GM19035 (cell line): Measurements from ENCODE around the gene CRCP.
"Not testable (repeated sequence)": the region's sequence is repeated elsewhere in the genome, so short reads cannot be mapped to it uniquely, and the experiment has no call there.

Experiments
- ATAC-seq: cut with Tn5 transposase; IDR thresholded peaks from one replicate; pipeline ENCODE4 v1.9.1; 2021; ENCODE audit not compliant: unreplicated experiment

Gene CRCP

DNA sequence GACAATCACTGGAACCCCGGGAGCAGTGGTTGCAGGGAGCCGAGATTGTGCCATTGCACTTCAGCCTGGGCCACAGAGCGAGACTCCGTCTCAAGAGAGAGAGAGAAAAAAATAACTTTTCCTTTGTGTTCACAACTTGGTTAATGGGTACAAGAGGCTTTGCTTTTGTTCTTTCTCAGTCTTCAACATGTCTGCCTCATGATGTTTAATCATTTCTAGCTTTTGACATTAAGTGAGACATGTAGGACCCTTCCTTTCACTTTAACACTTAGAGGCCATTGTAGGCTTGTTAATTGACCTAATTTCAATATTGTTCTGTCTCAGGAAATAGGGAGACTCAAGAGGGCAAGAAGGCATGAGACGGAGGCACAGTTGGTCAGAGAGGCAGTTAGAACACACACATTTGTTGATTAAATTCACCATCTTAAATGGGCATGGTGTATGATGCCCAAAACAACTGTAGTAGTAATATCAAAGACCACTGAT, 9.3 kb upstream of the CRCP start:
- no peak for ATAC-seq

DNA sequence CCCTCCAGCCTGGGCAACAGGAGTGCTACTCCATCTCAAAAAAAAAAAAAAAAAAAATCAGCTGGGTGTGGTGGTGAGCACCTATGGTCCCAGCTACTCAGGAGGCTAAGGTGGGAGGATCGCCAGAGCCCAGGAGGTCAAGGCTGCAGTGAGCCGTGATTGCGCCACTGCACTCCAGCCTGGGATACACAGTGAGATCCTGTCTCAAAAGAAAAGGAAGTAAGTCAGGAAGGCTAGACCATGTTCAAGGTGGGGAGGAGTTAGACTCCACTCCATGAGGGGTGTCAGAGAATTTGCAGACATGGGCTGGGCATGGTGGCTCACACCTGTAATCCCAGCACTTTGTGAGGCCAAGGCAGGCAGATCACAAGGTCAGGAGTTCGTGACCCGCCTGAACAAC, 6.2 kb upstream of the CRCP start:
- ATAC-seq, result not testable (repeated sequence)

DNA sequence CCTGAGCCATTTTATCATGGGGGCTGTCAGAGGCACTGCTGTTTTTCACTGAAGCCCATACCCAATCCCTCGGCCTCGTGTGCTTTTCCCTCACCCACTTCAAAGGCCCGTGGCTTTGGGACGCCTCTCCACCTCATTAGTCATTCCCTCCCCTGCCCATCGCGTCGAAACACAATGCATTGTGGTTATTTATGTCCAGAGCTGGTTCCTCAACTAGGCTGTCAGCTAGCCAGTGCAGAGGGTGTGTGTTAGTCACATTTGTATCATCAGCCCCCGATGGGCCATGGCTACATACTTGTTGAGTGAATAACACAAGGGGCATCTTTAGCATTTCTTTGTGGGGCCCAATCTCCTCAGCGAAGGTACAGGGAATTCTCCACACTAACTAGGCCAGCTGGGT, 3.8 kb upstream of the CRCP start:
- ATAC-seq, result no peak

DNA sequence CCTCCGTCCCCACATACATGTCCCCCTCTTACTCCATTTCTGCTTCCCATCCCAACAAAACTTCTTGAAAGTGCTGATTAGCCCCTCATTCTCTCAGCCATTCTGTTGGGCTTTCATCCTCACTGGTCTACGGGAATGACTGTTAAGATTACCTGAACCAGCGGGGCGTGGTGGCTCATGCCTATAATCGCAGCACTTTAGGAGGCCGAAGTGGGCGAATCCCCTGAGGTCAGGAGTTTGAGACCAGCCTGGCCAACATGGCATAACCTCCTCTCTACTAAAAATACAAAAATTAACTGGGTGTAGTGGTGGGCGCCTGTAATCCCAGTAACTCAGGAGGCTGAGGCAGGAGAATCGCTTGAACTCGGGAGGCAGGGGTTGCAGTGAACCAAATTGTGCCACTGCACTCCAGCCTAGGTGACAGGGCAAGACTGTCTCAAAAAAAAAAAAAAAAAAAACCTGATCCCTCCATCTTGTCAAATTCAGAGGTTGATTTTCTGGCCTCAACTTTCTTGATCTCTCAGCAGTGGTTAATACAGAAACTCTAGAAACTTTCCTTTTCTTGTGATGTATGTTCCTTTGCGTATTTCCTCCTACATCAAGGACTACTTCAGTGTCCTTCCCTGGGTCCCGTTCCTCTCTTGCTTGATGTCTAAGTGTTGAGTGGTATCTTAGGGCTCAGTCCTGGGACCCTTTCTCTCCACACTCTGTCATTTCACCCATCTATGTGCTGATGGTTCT, 2.2 kb downstream of the CRCP start:
- not testable (repeated sequence) for ATAC-seq

DNA sequence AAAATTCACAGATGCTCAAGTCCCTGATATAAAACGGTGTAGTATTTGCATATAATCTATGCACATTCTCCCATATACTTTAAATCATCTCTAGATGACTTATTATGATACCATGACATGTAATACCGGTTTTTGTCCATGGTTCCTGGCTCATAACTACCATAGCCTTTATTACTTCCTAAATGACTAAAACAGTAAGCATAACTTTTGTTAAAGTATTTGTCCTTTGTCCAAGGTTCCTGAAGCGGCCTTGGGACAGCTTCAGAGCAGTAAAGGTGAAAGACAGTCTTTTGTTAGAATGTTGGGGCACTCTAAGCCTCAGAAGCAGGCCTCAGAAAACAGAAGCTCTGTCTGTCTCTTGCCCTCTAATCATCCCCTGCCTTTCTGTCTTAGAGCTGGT, 4.0 kb downstream of the CRCP start:
- ATAC-seq, result no peak

DNA sequence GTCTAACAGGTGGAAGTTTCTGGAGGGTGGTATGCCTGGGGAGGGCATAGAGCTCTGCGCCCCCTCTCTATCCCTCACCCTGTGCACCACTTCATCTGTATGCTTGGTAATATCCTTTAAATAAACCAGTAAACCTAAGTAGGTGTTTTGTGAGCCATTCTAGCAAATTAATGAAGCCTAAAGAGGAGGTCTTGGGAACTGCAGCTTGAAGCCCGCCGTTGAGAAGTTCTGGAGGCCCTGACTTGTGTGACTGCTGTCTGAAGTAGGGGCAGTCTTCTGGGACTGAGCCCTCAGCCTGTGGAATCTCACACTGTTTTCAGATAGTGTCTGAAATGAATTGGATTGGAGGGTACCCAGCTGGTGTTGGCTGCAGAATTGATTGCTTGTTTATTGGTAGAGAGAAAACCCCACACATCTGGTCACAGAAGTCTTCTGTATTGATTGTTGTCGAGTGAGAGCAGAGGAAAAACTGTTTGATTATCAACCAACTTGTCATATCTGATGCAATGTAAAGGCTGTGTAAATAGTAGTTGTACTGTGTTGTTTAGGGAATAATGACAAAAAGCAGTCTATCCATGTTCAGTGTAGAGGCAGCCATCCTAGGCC, 4.7 kb downstream of the CRCP start:
- ATAC-seq, result no peak

DNA sequence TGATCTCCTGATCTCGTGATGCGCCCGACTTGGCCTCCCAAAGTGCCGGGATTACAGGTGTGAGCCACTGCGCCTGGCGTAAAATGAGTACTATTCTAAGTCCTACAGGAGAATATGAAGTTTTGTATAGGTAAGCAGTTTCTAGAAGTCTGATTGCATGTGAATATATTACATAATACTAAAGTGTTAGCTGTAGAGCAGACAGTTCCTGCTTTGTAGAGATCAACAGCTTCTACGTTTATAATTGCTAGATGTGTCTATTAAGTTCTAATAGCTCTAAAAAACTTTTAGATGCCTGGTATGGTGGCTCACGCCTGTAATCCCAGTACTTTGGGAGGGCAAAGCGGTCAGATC, 8.5 kb downstream of the CRCP start:
- ATAC-seq, result no peak

DNA sequence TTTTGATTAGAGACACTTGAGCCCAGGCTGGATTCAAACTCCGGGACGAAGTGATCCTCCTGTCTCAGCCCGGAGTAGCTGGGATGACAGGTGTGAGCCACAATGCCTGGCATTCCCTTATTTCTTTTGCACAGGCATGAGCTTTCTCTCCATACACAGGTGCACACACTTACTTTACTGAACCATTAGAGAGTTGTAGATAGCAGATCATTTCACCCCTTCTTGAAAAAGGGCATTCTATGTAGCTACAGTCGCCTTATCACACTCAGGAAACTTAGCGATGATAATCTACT, 9.9 kb downstream of the CRCP start:
- not testable (repeated sequence) for ATAC-seq

DNA sequence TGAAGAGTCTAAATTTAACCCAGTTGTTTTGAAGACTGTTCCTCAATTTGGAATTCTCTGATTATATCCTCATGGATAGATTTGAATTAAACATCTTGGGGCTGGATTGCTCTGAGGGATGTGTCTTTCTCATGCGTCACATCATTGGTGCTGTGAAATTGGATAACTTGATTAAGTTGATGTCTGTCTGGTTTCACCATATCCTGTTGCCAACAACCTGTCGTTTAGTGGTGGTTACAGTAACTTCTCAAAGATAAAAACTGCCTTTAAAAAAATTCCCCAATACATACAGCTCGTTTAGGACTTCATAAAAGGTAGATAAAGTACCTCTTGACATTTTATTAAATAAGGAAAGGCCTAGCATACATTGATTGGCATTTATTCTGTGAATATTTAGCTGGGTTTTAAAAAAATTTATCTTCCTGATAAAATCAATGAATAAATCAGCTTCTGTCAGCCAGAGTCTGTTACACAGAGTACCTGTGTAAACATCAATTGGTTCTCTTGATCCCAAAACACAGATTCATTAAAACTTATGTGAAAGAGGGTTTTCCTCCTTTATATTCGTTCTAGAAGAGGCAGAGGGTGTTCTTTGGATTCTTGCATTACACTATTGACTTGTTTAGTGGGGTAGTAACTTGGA, 10.5 kb downstream of the CRCP start:
- ATAC-seq, result no peak

DNA sequence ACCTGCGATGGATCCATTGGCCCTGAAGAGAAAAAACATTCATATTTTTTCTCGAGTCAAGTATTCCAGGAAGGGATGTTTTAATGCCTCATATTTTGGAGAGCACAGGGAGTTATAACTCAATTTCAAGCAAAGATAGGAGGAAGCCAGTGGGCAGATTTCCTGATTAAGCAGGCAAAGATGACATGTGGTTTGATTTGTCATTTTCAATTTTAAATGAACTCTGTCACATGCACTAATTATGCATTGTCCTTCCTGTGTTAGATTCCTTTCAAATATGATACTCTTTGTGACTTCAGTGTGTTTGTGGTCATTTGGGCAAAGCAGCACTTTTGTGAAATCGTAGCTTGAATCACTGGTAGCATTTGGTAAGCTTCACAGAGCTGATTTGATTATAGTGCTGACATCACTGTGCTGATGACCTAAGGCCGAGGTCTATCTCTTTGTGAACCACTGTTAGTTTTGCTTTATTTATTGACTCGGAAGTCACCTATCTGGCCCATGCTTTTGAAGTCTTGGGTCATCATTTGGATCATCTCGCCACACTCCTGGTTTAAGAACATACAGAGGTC, 11.2 kb downstream of the CRCP start:
- not testable (repeated sequence) for ATAC-seq

DNA sequence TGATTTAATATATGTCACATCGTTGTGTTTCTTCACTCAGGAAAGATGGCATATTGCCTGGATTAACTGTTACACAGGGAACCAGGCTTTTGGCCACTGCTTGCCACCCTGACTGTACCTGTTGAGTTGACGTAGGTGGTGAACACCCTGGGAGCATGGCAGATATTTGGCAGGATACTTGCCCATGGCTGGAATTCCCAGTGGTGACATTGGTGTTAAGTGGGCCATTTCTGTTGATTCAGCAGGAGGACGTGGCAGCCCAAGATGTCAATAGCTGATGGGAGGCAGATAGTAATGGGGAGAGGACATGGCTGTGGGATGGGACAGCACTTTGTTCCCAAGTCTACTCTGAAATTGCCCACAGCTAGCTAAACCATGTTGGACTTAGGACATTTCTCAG, 12.5 kb downstream of the CRCP start:
- not testable (repeated sequence) for ATAC-seq

DNA sequence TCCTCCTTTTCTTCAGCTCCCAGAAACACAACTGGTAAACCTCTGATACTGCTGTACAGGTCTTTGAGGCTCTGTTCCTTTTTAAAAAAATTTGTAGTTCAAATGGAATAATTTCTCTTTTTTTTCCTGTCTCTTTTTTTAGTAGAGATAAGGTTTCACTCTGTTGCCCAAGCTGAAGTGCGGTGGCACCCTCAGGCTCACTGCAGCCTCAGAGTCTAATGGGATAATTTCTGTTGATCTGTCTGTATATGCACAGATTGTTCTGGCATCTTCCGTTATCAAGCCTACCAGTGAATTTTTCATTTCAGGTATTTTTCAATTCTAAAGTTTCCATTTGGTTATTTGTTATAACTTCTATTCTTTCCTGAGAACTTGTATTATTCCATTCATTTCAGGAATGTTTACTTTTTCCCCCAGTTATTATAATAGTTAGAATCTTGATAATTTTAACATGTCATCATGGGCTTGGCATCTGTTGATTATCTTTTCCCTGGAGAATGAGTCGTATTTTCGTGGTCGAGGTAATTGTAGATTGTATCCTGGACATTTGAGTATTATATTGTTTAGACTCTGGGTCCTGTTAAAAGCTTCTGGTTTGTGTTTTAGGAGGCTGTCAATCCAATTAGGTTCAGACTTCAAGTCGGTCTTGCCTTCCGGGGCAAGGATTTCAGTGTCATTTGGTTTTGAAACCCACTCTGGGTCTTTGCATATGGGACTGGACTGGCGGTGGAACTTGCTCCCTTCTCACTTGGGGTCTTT, 24.5 kb downstream of the CRCP start:
- ATAC-seq, result no peak

DNA sequence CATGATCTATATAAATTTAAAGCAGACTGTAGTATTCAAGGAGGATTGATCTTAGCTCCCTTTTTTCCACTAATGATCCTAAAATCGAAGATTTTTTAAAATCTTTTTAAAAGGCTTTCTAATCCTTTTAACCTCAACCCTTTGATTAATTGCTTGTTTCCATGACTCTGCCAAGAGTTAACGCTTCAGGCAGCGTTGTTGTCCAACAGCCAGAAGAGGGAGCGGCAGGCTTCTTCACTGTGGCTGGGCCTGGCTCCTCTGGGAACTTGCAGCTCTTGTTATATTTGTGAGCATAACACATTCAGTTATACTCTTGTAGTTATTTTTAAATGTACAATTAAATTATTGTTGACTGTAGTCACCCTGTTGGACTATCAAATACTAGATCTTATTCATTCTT, 26.3 kb downstream of the CRCP start:
- ATAC-seq, result no peak

DNA sequence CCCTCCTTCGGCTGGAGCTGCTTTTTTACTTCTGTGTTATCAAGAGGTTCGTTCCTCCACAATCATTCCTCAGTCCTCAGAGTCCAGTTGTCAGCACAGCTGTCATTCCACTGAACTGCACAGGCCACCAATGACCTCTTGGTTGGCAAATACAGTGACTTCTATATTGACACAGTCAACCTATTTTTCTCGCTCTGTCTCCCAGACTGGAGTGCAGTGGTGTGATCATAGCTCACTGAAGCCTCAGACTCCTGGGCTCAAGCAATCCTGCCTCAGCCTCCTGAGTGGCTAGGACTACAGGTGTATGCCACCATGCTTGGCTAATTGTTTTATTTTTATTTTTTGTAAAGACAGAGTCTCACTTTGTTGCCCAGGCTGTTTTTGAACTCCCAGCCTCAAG, 27.7 kb downstream of the CRCP start:
- ATAC-seq, result no peak

DNA sequence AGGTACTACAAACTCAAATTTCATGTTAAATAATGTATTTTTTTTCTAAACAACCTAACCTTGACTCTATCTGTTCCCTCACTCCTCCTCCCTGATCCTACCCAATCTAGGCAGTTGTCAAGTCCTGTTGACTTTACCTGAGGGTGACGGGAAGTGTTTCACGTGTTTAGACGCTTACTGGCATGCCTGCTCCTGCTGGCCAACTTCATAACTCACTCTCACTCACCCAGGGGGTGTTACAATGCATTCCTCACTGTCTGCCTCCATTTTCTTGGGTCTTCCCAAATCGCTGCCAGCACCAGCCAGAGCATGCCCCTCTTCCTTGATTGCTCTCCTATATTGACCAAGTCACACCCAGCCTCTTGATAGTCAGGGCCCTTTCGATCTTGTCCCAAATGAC, 28.3 kb downstream of the CRCP start:
- no peak for ATAC-seq

DNA sequence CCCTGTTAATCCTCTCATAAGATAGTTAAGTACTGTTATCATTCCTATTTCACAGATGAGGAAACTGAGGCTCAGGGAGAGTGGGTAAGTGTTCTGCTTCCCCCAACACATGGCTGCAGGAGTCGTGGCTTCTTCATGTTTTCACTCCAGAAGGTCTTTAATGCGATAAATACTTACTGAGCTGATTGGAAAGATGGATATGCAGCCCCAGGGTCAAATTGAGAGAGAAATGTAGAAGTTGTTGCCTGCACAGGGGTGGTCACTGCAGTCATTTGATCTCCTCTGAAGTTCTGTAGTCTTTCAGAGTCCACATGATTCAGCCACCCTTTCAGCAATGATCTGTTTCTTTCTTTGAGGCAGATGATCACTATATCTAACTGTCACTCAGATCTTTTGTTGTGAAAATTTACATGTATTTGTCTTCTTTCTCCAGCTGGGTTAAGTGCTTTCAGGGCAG, 29.3 kb downstream of the CRCP start:
- no peak for ATAC-seq

DNA sequence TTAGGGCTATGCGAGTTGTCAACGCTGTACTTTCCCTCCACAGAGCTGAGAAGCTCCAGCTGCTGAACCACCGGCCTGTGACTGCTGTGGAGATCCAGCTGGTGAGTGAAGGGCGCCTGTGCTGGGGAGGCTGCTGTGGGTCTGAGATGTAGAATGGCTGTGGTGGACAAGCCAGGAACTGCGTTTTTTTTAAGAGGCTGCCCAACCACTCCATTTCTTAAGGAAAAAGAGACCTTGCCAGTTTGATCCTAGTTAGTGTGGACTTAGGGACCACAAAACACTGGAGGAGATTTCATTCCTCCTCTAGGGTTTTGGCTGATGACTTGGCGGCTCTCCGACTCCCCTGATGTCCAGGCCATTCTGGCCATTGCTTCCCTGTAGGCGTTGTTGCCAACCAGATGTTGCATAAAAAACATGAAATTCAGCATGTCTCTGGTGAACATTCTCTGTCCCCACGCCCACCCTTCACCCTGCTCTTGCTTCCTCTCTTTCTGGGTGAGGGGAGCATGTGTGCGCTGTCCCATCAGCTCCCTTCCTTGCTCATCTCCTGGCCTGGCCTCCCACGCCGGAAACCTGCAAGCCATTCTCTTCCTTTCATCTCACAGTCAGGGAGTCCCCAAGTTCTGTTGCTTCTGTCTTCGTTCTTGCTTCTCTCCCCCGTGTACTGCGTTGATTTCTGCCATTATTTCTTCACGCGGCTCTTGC, 30.9 kb downstream of the CRCP start:
- ATAC-seq, result no peak

DNA sequence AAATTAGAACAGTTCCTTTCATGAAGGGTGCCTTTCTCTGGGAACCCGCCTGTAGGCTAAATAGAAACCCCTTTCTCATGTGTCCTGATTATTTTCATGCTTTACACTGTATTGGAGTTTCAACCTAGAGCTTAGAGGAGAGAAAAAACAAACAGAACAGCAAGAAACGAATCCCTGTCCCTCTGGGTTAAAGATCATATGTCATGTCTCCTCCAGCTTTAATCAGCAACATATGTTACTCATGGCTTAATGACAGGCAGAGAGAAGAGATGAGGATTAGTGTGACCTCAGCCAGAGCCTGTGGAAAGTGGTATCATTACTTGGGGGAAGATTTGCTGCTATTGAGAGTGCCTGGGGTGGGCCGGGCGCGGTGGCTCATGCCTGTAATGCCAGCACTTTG, 32.1 kb downstream of the CRCP start:
- ATAC-seq, result no peak

DNA sequence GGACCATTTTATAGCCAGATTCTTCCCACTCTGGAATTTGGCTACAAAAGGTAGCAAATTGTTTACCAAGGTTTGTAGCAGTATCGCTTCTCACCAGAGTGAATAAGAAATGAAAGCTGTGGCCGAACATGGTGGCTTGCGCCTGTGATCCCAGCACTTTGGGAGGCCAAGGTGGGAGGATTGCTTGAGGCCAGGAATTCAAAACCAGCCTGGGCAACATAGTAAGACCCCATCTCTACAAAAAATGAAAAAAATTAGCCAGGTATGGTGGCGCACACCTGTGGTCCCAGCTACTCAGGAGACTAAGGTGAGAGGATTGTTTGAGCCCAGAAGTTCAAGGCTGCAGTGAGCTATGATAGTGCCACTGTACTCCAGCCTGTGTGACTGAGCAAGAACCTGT, 33.0 kb downstream of the CRCP start:
- ATAC-seq, result not testable (repeated sequence)

DNA sequence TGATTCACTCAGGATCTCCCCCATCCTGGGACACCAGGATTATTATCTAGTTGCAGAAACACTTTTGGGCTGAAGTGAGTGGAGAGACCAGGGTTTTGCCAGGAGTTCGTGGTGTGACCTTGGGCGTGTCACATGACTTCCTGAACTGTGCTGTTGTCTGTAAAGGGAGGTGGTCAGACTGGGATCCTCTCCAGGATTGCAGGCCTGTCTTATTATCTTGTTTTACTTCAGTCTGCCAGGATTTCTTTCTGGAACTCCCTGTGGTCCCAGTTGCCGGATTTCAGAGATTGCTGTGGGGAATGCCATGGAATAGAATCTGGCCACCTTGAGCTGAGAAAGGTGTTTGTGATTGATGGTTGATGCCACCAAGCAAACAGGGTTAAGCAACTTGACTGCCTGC, 35.8 kb downstream of the CRCP start:
- ATAC-seq, result no peak
